ENCODE measurements around the gene LIMA1.
"Not testable (repeated sequence)": the region's sequence is repeated elsewhere in the genome, so short reads cannot be mapped to it uniquely, and the experiment has no call there.

The LIMA1 gene

GRCh38 chr12:50246873-50247612 lies 36.3 kb downstream of the LIMA1 start:
- DNase-seq: no peak

DNA sequence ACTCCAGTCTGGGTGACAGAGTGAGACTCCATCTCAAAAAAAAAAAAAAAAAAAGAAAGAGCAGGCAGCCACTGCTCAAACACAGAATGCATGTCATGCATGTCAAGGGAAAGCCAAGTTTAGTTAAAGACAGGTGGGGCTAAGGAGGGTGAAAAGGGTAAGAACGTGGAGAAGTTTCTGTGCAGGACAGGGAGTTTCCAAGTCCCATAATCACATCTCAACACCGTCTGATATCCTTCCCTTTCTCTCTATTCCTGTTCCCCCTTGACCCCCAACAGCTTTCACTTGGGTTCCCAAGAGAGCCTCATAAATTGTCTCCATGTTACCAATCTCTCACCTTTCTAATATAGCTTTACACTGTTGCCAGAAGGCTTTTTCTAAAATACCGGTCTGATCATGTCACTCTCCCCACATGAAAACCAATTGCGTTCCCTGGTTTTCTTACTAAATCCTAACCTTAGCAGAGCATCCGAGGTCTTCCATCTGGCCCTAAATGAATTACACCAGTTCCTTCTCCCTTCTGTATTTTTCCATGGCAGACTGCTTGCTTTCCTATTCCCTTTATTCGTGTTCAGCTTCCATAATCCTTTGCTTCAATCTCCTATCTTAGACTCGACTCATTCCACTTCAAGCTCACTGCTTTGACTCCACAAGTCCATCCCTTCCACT lies 37.0 kb downstream of the LIMA1 start:
- no peak for DNase-seq

GRCh38 chr12:50243507-50243906 lies 39.8 kb downstream of the LIMA1 start:
- DNase-seq: no peak

- no peak for DNase-seq
These were observed 40.5 kb downstream of the LIMA1 start for GRCh38 chr12:50242751-50243191.

- no peak for DNase-seq
These were observed 42.1 kb downstream of the LIMA1 start for GRCh38 chr12:50241178-50241577.

DNA sequence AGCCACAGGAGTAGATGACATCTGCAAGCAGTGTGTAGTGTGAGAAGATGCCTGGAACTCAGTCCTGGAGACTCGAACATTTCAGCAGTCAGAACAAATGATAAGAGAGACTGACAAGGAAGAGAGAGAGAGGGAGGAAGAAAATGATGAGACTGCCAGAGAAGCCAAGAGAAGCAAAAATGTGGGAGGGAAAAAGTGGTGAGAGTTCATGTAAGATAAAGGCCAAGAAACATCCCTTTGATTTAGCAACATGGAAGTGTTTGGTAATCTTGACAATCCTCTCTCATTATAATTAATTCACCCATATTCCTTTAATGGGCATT lies 42.6 kb downstream of the LIMA1 start:
- no peak for DNase-seq

DNA sequence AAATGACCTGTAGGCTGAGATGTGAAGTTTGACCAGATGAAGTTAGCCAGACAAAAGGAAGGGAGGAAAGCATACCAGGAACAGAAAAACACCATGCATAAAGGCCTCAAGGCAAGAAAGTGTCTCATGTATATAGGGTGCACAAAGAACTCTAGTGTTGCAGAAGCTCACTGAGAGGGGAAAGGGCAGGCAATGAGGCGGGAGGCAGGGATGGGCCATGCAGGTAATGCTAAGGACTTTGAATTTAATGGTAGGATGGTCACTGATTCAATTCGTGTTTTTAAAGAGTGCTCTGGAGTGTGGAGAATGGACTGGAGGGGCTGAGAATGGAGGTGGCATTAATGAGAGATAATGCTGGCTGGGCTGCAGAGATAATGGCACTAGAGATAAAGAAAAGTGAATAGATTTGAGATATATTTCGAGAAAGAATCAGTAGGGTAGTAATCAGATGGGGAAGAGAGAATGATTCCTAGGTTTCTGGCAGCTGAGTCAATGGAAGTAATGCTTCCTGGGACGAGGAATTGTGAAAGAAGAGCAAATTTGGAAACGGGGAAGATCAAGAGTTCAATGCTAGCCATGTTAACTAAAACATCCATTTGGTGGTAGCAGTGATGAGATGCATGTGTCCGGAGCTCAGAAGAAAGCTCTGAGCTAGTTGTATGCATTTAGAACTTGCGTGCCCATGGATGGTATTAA lies 43.1 kb downstream of the LIMA1 start:
- DNase-seq: no peak

DNA sequence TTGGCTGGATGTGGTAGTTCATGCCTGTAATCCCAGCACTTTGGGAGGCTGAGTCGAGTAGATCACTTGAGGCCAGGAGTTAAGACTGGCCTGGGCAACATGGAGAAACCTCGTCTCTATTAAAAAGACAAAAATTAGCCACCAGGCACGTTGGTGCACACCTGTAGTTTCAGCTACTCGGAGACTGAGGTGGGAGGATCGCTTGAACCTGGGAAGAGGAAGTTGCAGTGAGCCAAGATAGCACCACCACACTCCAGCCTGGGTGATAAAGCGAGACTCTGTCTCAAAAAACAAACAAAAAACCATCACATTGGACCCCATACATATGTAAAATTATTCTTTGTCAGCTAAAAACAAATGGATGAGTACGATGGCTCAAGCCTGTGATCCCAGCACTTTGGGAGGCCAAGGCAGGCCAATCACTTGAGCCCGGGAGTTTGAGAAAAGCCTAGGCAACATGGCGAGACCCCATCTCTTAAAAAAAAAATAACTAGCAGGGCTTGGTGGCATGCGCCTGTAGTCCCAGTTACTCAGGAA lies 43.9 kb downstream of the LIMA1 start:
- DNase-seq: no peak

GRCh38 chr12:50234347-50234746 lies 49.0 kb downstream of the LIMA1 start:
- DNase-seq: no peak

DNA sequence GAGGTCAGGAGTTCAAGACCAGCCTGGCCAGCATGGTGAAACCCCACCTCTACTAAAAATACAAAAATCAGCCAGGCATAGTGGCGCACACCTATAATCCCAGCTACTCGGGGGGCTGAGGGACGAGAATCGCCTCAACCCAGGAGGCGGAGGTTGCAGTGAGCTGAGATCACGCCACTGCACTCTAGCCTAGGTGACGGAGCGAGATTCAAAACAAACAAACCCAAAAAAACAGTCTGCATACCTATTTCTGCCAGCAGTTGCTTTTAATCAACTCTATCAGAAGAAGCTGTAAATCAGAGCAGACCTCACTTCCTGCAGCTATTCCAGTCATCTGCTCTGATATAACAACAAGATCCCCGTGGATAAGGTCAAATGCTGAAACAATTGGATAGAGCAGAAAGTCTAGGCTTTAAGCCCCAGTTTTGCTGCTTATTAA lies 50.5 kb downstream of the LIMA1 start:
- DNase-seq: no peak

- DNase-seq: no peak
These were observed 51.1 kb downstream of the LIMA1 start for GRCh38 chr12:50232206-50232605.

DNA sequence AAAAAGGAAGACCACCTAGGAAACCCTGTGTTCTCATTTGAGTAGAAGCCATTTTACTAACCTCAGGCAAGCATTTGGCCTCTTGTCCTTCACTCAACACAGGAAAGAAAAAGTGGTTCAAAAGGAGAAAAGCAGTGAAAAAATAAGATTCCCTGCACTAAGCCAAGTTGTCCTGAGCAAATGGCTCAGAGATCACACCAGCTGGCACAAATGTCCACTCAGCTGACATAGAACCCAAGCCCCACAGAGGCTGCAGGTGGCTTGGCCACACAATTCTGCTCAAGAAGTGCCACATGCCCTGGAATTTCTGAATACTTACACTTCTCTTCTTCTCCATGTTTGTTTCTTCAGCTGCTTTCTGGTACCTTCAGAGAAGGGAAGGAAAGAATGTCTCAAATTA lies 52.0 kb downstream of the LIMA1 start:
- DNase-seq: no peak

DNA sequence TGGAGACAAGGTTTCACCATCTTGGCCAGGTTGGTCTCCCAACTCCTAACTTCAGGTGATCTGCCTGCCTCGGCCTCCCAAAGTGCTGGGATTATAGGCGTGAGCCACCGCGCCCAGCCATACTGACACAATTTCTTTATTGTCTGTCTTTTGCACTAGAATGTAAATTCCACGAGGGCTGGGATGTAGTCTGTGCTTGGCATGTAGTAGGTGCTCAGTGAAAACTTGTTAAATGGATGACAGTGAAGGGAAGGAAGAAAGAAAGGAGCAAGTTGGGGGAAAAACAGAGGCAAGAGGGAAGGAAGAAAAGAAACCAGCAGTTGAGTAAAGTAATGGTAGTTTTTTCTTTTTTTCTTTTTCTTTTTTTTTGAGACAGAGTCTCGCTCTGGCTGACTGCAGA lies 53.1 kb downstream of the LIMA1 start:
- DNase-seq: no peak

DNA sequence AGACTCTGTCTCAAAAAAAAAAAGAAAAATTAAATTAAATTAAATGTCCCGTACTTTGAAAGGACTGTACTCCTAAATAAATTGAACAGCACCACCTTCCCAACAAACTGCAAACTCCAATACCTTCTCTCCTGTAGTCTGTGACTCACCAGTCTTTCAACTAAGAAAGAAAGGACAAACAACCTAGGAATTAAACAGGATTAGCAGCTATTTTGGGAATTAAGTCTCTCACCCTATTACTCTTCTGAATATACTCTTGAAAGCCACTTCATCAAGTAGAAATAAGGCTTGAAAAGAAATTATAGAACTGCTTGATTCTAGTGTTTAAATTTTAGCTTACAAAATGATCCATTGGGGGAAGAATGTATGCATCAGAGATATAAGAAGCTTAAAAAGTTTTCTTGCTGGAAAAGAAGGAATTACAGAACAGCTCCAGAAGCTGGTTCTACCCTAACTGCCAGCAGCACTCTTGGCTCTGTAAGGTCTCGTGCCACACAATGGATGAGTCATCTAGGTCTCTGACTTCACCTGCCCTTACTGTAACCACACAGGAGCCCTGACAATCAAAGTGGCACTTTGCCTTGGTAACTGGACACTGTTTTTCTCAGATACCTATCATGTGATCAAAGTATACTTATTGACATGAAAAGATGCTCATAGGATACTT lies 59.2 kb downstream of the LIMA1 start:
- DNase-seq: no peak

- peak; percentile 42 for DNase-seq
These were observed 61.0 kb downstream of the LIMA1 start for GRCh38 chr12:50222275-50222783.

DNA sequence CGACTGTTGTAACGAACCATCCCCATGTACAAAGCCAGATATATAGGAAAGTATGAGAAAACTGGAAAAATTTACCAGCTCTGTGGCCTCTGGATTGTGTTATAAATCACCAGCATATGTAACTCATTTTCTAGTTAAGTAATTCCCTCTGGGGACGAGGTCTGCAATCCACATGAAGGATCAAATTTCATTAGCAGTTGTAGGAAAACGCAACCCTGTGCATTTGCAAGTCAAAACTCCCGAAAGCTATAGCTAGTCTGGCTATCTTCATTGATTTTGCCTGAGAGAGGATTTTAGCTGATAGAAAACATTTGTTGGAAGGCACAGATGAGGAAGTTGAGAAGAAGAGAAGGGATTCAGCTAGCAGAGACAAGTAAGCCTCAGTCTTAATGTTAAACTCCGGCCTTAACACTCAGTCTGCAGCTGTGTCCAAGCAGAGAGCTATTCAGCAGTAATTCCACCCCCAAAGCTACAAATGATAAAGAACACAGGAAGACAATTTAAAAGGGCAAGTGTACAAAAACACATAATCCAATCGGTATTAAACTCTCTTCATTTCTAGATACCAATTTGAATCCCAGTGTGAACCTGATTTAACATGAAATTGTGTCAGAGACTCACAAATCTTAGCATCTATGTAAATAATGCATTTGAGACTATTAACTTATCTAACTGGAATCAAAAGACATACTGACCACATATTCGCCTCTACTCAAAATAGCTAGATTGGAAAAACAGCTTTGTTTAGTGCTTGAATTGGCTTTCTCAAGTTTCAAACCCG lies 61.9 kb downstream of the LIMA1 start:
- DNase-seq: peak; percentile 13

- no peak for DNase-seq
These were observed 62.8 kb downstream of the LIMA1 start for GRCh38 chr12:50220363-50220995.

DNA sequence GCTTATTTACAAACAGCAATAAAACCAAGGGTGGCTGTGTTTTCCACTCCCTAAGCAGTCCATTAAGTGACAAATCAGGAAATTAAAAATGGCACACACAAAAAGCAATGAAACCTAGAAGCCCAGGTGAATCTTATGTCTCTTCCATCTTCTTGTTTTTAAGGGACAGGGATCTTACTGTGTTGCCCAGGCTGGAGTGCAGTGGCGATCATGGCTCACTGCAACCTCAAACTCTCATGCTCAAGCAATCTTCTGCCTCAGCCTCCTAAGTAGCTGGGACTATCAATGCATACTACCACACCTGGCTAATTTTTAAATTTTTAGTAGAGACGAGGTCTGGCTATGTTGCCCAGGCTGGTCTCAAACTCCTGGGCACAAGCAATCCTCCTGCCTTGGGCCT lies 63.8 kb downstream of the LIMA1 start:
- no peak for DNase-seq

GRCh38 chr12:50219001-50219400 lies 64.3 kb downstream of the LIMA1 start:
- not testable (repeated sequence) for DNase-seq

- DNase-seq: no peak
These were observed 64.9 kb downstream of the LIMA1 start for GRCh38 chr12:50218386-50218785.

DNA sequence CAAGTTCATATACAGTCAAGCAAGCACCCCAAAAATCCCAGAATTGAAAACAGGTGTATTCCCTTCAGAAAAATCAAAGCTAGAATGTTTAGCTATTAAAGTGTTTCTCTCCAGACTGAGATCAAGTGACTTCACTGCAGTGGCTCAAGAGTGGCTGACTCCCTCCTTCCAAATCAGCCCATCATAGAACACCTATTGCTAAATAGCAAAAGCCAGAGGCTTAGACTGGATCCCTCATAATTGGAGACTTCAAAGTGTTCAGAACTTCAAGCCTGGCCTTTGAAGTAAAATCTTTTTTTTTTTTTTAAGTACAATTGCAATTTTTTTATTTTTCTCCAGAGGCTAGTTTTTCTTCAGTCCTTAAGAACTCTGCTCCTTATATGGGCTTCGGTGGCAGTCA lies 66.1 kb downstream of the LIMA1 start:
- DNase-seq: no peak

- DNase-seq: no peak
These were observed 68.3 kb downstream of the LIMA1 start for GRCh38 chr12:50215033-50215432.

Measured in NCI-H1092 (cell line).